GM13977 (cell line): Measurements from ENCODE around the gene IL17C.

Source experiments
- DNase-seq: peaks from one replicate; pipeline ENCODE4 v3.0.0; 2012; ENCODE audit warnings: low spot score
- in situ Hi-C: fragments of 300-500 bp; cut with MboI; formaldehyde crosslinking; loops from one replicate; pipeline ENCODE4 v1.12.0; 2022; ENCODE audit warnings: low sequenced_read_pairs, low pct_unique_long_range_greater_than_20kb, mixed read lengths, inconsistent platforms; ENCODE audit not compliant: unreplicated experiment
- TF ChIP-seq, protein P1 (sequence below): IDR thresholded peaks from 2 replicates; pipeline ENCODE4 v1.5.1; 2012; ENCODE audit warnings: mild to moderate bottlenecking, control low read depth; ENCODE audit not compliant: insufficient read depth; ENCODE audit errors: extremely low read depth, missing control alignments

The IL17C gene

DNA sequence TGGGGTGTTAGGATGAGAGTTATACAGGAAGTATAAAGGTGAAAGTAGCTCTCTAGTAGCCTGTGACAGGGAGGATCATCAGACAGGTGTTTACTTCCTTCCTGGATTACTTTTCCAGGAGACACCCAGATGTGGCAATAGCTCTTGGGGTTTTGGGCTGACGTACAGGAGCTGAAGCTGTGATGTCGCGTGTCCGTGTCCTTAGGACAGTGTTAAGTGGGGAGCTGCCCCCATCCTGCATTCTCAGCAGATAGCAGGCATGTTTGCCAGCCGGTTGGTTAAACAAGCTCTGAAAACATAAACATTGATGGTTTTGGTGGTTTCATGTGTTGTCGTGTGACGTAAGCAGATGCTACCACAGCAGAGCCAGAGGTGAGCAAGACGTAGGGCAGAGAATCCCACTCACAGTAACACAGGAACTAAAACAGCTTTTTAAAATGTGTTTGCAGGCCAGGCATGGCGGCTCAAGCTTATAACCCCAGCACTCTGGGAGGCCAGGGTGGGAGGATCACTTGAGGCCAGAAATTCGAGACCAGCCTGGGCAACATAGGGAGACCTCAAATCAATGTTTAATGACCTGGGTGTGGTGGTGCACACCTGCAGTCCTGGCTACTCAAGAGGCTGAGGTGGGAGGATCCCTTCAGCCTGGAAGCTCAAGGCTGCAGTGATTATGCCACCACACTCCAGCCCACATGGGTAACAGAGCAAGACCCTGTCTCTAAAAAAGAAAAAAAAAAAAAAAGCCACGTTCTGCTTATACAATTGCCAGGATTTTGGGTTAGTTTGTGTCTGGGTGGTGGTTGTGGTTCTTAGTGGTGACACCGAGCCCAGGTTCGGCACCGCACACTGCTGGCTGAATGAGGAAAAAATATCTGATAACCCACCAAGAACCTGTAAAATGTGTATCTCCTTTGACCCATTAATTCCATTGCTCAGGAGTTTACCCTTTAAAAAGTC, 18.2 kb upstream of the IL17C start:
- TF ChIP-seq, protein P1, sequence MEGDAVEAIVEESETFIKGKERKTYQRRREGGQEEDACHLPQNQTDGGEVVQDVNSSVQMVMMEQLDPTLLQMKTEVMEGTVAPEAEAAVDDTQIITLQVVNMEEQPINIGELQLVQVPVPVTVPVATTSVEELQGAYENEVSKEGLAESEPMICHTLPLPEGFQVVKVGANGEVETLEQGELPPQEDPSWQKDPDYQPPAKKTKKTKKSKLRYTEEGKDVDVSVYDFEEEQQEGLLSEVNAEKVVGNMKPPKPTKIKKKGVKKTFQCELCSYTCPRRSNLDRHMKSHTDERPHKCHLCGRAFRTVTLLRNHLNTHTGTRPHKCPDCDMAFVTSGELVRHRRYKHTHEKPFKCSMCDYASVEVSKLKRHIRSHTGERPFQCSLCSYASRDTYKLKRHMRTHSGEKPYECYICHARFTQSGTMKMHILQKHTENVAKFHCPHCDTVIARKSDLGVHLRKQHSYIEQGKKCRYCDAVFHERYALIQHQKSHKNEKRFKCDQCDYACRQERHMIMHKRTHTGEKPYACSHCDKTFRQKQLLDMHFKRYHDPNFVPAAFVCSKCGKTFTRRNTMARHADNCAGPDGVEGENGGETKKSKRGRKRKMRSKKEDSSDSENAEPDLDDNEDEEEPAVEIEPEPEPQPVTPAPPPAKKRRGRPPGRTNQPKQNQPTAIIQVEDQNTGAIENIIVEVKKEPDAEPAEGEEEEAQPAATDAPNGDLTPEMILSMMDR = no peak
- in situ Hi-C loops = no loop called here
- DNase-seq = no peak

GRCh38 chr16:88622125-88622524, 16.2 kb upstream of the IL17C start:
- no peak for DNase-seq
- in situ Hi-C loops = no loop called here
- TF ChIP-seq, protein P1 = no peak

DNA sequence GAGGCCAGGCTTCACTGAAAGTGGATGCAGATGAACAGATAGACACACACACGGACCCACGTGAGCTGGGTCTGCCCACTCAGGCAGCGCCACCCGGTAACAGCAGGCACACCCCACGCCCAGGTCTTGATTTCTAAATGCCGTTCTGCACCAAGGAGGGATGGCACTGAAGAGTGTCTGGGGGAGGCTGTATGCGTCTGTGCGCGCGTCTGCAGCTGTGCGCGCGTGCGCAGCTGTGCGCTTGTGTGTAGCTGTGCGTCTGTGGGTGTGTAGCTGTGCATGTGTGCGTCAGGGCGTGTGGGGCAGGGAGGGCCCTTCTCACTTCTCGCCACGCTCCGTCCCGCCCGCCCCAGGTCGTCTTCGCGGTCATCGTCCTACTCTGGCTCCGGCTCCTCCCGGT, 15.5 kb upstream of the IL17C start:
- in situ Hi-C loops = no loop called here
- no peak for DNase-seq
- TF ChIP-seq, protein P1 = no peak

DNA sequence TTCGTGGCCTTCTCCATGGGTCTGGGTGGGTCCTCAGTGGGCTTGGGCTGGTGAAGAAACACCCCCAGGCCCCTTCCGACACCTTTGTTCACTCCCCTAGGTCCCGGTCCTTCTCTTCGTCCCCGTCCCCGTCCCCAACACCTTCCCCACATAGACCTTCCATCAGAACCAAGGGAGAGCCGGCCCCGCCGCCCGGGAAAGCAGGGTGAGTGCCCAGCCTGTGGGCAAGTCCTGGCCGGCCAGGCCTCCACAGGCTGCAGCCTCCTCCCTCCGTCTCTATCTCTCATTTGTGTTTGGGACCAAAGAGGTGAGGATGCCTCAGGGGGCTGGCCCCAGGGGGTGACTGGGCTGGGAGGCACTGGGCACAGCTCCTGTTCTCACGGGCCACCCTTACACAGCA, 14.5 kb upstream of the IL17C start:
- in situ Hi-C loops = no loop called here
- TF ChIP-seq, protein P1 = no peak
- DNase-seq = no peak

- TF ChIP-seq, protein P1 = no peak
- in situ Hi-C loops = no loop called here
- no peak for DNase-seq
Measured at GRCh38 chr16:88624481-88624880, 13.9 kb upstream of the IL17C start.

DNA sequence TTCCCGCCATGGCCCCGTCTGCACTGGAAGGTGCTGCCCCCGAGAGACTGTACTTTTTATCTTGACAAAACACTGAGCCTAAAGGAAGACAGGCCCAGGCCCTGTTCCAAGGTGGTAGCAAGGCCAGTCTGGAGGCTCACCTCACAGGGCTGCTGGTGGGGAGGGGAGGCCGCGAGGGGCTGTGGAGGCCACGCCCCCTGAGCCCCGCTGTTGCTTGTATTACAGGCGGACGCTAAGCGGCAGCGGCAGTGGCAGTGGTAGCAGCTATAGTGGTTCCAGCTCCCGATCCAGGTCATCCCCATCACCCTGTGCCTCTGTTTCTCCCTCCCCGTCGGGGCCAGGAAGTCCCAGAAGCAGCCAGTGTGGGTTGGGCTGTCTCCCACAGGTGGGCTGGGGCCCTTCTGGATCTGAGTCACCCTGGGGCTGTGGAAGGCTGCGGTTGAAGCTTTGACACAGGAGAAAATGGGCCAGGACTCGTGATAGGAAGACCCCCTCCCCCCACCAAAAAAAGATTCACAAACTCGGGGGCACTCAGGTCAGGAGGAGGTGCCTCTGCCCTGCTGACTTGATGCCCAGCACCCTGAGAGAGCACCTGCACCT, 13.3 kb upstream of the IL17C start:
- TF ChIP-seq, protein P1 = no peak
- in situ Hi-C loops = no loop called here
- no peak for DNase-seq
